Measurements from ENCODE around the gene SLC8A3. TPM values are rescaled to one million over a fixed set of nuclear protein-coding genes. Genes with fewer than 3 reads are reported as not detected.

Gene SLC8A3
- polyA plus RNA-seq, 2 of the 4 experiments (the other 2 are of a cell fraction): not detected

DNA sequence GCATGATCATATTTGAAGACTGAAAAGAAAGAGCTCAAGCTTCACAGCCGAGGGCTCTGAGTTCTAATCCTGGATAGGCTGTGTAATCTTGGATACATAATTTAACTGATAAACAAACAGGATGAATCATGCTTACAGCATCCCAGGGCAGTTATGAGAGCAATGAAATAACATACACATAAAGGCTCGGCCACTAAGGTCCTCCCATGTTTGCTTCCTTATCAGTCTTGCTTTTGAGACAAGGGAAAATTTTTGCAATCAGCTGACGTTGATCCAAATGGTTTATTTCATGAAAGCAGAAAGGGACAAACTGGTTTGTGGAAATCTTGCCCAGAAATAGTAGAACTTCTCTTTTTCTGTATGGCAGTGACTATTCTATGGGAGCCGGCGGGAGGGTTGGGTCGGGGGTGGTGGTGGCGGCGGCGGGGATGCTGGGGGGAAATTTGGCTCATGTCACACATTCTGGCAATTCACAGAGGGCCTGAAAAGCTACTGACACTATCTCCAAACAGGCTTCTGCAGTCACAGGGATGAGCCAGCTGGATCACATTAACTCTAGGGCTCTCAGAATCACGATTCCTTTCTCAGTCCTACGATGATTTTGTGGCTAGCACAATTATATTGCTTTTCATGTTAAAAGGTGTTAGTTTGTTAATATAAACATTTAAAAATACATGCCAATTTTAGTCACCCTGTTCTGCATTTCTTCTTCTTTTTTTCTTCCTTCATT, 124.5 kb downstream of the SLC8A3 start:
- CTCF ChIA-PET: interaction anchor here (0.9 to 4.2 kb wide), 6 partner anchors 9 to 246 kb away, joined by 3 to 34 read pairs (median 8); no protein-coding TSS in a partner anchor
- DNase-seq (ENCODE audit: low read depth in 1 of 2, low spot score in 1 of 2) (peak in 1 of 2 experiments; percentile 27), FAIRE-seq (no peak), ATAC-seq (no peak; a peak in 1 of 6 replicates)
- TF ChIP-seq MAZ (IDR thresholded peaks at IDR 0.05; ENCODE audit: borderline replicate concordance, low read depth, low read length) (no peak), ATOH8 (CRISPR knock-in tag; IDR thresholded peaks at IDR 0.05; ENCODE audit: low read depth) (no peak), MYC (IDR thresholded peaks at IDR 0.05; ENCODE audit: borderline replicate concordance, low read length) (no peak), CHD4 (IDR thresholded peaks at IDR 0.05; ENCODE audit: borderline replicate concordance) (no peak), REST (IDR thresholded peaks at IDR 0.05) (no peak), POLR2A (IDR thresholded peaks at IDR 0.05; ENCODE audit: low read length) (no peak)
- Histone ChIP-seq H3K4me3 (no peak overlapping the region), H3K27ac (peak overlapping the region in 1 of 2 experiments; percentile 23; a peak in 2 of 6 replicates), H3K4me1 (peaks cover 22% of the 10 kb centered on the region), H3K9me3 (no peaks in the 10 kb centered on the region), H3K4me2 (no peak overlapping the region; the same call in 2 of the 3 replicates)
- WGBS (ENCODE audit: missing lambda C conversion rate): 60% methylated on average over 10 of the region's 11 CpGs
- POLR2A ChIA-PET: no interaction called here

DNA sequence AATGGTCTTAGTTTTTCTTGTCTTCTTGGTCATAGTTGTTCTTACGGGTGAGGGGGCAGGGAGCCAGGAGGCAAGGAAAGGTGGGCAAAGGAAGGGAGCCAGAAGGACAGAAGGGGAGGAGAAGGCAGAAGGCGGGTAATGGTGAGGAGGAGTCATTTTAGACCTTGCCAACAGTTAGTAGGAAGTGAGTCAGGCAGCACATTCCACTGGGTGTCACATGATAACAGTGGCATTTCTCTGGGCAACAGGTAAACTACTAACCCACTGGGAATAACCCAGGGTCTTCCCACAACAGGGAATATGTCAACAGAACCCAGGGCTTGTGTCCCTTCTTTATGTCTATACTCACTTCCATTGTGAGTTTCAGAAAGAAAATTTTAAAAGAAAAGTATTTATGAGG, 127.6 kb downstream of the SLC8A3 start:
- CTCF ChIA-PET: interaction anchor here (0.9 to 6.9 kb wide), 2 partner anchors 13 to 15 kb away, joined by 3 to 52 read pairs; no protein-coding TSS in a partner anchor
- Histone ChIP-seq H3K27ac (peak overlapping the region in 1 of 2 experiments; percentile 3; a peak in 1 of 6 replicates), H3K9me3 (no peaks in the 10 kb centered on the region), H3K4me3 (no peak overlapping the region), H3K4me2 (no peak overlapping the region; the same call in 2 of the 3 replicates), H3K4me1 (peaks cover 16% of the 10 kb centered on the region)
- 54% methylated on average over 2 of the region's 2 CpGs for WGBS (ENCODE audit: missing lambda C conversion rate)
- TF ChIP-seq CBX2 (IDR thresholded peaks at IDR 0.05; ENCODE audit: borderline replicate concordance, low read depth) (no peak), CHD4 (IDR thresholded peaks at IDR 0.05; ENCODE audit: borderline replicate concordance) (no peak), SREBF2 (IDR thresholded peaks at IDR 0.05) (no peak)
- TF ChIP-seq, protein P1, sequence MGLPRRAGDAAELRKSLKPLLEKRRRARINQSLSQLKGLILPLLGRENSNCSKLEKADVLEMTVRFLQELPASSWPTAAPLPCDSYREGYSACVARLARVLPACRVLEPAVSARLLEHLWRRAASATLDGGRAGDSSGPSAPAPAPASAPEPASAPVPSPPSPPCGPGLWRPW (IDR thresholded peaks at IDR 0.05): no peak
- FAIRE-seq: no peak
- ATAC-seq: no peak
- DNase-seq (ENCODE audit: low read depth in 1 of 2, low spot score in 1 of 2): no peak
- POLR2A ChIA-PET: no interaction called here

DNA sequence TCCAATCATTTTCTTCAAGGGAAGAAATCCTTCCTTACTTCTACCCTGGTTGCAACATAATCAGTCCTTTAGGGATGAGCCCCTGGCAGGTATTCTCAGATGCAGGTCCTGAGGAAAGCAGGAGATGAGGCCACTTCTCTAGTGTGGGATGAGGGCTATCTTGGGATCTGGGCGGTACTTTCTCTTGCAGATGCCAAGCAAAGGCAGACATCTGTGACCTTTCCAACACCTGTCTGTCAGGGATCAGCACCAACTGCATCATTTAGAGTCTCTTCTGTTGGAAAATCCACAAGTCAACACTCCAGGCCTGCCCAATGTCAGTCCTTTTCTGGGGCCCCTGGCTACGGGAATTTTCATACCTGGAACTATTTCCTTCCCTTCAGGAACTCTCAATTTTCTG, 129.2 kb downstream of the SLC8A3 start:
- no peak for ATAC-seq
- H3K4me3 ChIP-seq: no peak overlapping the region
- no peak for DNase-seq (ENCODE audit: low read depth in 1 of 2, low spot score in 1 of 2)
- no peaks in the 10 kb centered on the region for H3K9me3 ChIP-seq
- 45% methylated on average over 2 of the region's 2 CpGs for WGBS (ENCODE audit: missing lambda C conversion rate)
- CTCF ChIA-PET: interaction anchor here (1.1 to 6.9 kb wide), 3 partner anchors 14 to 241 kb away, joined by 3 to 52 read pairs (median 7); no protein-coding TSS in a partner anchor
- no peak overlapping the region for H3K4me2 ChIP-seq
- peaks cover 15% of the 10 kb centered on the region for H3K4me1 ChIP-seq
- TF ChIP-seq KDM1A (IDR thresholded peaks at IDR 0.05; ENCODE audit: low read depth) (no peak), ESRRA (IDR thresholded peaks at IDR 0.05; ENCODE audit: borderline replicate concordance, low read length) (no peak), ZSCAN20 (CRISPR knock-in tag; IDR thresholded peaks at IDR 0.05) (no peak), HOXB5 (CRISPR knock-in tag; IDR thresholded peaks at IDR 0.05) (no peak), GATA3 (IDR thresholded peaks at IDR 0.05; ENCODE audit: borderline replicate concordance) (no peak), SREBF2 (IDR thresholded peaks at IDR 0.05) (no peak), CBX2 (IDR thresholded peaks at IDR 0.05; ENCODE audit: borderline replicate concordance, low read depth) (no peak), CHD4 (IDR thresholded peaks at IDR 0.05; ENCODE audit: borderline replicate concordance) (no peak), RCOR1 (IDR thresholded peaks at IDR 0.05; ENCODE audit: low read depth, low read length) (no peak), MAFK (IDR thresholded peaks at IDR 0.05; ENCODE audit: partially characterized antibody) (no peak), HMGXB4 (CRISPR knock-in tag; IDR thresholded peaks at IDR 0.05; ENCODE audit: borderline replicate concordance) (no peak), EP300 (IDR thresholded peaks at IDR 0.05) (no peak), NR3C1 (IDR thresholded peaks at IDR 0.05) (no peak)
- TF ChIP-seq, protein P2, sequence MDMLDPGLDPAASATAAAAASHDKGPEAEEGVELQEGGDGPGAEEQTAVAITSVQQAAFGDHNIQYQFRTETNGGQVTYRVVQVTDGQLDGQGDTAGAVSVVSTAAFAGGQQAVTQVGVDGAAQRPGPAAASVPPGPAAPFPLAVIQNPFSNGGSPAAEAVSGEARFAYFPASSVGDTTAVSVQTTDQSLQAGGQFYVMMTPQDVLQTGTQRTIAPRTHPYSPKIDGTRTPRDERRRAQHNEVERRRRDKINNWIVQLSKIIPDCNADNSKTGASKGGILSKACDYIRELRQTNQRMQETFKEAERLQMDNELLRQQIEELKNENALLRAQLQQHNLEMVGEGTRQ (IDR thresholded peaks at IDR 0.05): no peak
- no peak for FAIRE-seq
- POLR2A ChIA-PET: no interaction called here
- no peak overlapping the region for H3K27ac ChIP-seq
